Upper lobe of left lung (tissue), 4 donors: Measurements from ENCODE around the gene FCRLA.
"Not testable (repeated sequence)": the region's sequence is repeated elsewhere in the genome, so short reads cannot be mapped to it uniquely, and the experiment has no call there.

ENCODE experiments used
- EP300 ChIP-seq, 4 donors: sonication (generic); formaldehyde crosslinking; IDR thresholded peaks; one replicate each; pipeline ENCODE4 v1.5.1; 2017; ENCODE audit warnings: antibody characterized with exemption in 4 of 4, control low read depth in 2 of 4
- TF ChIP-seq, protein P1 (sequence below), 6 experiments: fragments of 450-650 bp in 4 of 6; fragments of 200-600 bp in 2 of 6; sonication (generic) in 2 of 6; IDR thresholded peaks; one replicate each; pipeline ENCODE4 v1.5.1; 2016 to 2019; ENCODE audit warnings: antibody characterized with exemption in 6 of 6

DNA sequence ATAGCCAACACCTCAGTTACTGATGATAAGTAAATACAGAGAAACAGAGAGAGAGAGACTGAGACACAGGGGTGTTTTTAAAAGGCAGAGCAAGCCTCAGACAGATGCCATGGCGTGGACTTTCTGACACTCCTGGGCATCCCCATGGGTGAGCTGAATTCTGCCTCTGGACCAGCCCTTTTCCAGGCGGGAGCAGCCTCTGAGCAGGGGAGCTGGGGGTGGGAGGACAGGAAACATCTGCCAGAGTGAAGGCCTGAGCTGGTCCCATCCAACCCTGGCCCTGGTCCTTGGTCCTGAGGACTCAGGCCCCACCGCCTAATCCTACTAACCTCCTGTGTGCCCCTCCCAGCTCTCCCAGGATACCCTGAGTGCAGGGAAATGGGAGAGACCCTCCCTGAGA, 32.1 kb upstream of the FCRLA start:
- TF ChIP-seq EP300 (IDR thresholded peaks at IDR 0.05), result not testable (repeated sequence)
- TF ChIP-seq, protein P1, sequence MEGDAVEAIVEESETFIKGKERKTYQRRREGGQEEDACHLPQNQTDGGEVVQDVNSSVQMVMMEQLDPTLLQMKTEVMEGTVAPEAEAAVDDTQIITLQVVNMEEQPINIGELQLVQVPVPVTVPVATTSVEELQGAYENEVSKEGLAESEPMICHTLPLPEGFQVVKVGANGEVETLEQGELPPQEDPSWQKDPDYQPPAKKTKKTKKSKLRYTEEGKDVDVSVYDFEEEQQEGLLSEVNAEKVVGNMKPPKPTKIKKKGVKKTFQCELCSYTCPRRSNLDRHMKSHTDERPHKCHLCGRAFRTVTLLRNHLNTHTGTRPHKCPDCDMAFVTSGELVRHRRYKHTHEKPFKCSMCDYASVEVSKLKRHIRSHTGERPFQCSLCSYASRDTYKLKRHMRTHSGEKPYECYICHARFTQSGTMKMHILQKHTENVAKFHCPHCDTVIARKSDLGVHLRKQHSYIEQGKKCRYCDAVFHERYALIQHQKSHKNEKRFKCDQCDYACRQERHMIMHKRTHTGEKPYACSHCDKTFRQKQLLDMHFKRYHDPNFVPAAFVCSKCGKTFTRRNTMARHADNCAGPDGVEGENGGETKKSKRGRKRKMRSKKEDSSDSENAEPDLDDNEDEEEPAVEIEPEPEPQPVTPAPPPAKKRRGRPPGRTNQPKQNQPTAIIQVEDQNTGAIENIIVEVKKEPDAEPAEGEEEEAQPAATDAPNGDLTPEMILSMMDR (IDR thresholded peaks at IDR 0.05), result not testable (repeated sequence)
